ENCODE measurements around the gene ASS1.

ASS1 gene

DNA sequence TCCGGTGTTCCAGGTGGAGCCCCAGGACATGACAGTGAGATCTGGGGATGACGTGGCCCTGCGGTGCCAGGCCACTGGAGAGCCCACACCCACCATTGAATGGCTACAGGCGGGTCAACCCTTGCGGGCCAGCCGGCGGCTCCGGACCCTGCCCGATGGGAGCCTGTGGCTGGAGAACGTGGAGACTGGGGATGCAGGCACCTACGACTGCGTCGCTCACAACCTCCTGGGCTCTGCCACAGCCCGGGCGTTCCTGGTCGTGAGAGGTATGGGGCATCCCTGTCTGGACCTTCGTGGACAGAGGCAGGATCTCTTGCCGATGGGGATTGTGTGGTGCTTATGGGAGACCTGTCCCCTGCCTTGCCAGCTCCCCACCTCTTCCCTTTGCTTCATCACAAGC lies 26.0 kb upstream of the ASS1 start:
- no peak for DNase-seq (ENCODE audit: low spot score)

DNA sequence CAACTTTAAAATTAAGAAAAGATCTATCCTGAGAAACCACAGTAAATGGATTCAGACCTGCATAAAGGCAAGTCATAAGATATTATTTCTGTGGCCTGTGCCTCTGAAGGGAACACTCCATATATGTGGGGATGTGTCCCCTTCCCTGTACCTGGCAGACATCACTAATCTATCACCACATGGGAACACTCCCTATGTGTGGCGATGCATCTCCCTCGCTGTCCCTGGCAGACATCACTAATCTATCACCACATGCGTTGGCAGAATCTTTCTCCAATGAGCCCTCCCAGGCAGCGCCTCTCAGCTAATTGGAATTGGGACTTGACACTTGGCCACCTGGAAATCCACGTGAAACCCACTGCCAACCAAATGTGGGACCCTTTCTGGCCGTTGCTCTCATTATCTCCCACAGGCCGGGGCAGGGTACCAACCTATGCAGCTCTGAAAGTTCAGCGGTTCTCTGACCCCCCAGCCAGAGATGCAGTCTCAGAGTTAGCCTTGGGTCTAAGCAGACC lies 25.2 kb upstream of the ASS1 start:
- no peak for DNase-seq (ENCODE audit: low spot score)

DNA sequence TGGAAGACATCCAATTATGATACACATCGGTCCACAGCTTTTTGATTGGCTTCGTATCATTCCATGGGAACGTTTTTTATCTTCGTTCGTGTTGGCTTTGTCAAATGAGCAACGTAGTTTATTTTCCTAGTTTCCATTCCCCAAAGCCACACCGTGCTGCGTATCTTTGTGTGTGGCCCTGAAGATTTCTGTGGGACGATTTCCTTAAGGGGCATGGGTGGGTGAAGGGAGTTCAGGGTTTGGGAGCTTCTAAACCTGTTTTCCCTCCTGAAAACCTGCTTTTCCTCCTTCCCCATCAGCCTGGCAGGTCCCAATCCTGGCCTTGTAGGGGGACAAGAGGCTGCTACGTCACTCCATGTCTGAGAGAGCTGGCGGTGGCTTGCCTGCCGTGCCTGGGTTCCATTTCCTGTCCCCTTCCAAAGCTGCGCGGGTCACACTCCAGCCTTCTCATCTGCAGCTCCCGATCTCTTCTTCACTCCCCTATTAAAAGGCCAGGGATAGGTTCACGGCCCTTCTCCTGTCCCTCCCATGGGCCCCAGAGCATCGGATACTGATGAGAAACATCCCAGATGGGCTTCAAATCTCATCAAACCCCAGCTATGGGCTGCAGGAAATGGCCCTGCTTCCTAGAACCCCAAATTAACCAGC lies 23.5 kb upstream of the ASS1 start:
- no peak for DNase-seq (ENCODE audit: low spot score)

DNA sequence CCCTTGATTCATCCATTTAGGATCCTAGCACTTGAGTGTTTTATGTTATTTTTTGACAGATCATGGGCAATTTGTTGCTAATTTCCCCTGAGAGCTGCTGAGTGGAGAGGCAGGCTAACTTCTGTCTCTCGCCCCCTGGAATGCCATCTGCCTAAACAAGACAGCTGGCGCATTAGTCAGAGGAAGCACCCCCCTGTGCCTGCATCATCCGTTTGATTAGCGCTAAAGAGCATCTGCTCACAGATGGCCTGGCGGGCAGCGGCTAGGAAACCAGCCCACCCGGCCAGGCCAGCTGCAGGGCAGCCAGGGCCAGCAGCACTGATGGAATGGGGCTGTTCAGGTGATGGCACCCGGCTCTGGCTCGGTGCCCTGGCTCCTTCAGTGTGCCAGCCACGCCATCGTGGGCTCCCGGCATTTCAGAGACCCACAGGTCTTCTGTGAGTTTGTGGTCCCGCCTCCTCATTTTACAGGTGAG lies 22.9 kb upstream of the ASS1 start:
- DNase-seq (ENCODE audit: low spot score): no peak

DNA sequence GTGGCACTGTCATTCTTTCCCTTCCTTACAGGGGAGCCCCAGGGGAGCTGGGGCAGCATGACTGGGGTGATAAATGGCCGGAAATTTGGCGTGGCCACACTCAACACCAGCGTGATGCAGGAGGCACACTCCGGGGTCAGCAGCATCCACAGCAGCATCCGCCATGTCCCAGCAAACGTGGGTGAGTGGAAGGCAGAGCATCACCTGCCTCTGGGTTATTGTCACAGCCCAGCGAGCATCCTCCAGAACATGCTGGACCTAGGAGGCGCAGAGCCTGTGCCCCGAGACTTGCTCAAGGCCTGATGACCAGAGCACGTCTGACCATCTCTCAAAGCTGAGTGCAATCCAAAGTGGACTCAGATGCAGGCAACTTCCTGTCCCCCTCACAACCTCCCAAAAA lies 22.2 kb upstream of the ASS1 start:
- no peak for DNase-seq (ENCODE audit: low spot score)

DNA sequence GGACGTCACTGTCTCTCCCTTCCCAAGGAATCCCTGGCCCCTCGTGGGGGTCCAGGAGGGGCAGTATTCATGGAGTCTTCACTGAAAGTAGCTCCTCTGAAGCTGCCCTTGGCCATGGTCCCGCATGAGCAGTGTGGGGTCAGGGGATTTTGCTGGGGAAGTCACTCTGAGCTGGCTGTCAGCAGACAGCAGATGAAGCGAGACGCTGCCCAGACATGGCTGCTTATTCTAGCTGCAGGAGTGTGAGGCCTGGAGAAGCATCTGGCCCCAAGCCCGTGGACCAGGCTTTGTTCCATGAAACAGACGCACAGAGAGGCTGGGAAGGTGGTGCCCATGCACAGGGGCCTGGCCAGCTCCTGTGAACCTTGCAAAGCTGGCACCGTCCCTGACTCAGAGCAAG lies 21.5 kb upstream of the ASS1 start:
- DNase-seq (ENCODE audit: low spot score): no peak

DNA sequence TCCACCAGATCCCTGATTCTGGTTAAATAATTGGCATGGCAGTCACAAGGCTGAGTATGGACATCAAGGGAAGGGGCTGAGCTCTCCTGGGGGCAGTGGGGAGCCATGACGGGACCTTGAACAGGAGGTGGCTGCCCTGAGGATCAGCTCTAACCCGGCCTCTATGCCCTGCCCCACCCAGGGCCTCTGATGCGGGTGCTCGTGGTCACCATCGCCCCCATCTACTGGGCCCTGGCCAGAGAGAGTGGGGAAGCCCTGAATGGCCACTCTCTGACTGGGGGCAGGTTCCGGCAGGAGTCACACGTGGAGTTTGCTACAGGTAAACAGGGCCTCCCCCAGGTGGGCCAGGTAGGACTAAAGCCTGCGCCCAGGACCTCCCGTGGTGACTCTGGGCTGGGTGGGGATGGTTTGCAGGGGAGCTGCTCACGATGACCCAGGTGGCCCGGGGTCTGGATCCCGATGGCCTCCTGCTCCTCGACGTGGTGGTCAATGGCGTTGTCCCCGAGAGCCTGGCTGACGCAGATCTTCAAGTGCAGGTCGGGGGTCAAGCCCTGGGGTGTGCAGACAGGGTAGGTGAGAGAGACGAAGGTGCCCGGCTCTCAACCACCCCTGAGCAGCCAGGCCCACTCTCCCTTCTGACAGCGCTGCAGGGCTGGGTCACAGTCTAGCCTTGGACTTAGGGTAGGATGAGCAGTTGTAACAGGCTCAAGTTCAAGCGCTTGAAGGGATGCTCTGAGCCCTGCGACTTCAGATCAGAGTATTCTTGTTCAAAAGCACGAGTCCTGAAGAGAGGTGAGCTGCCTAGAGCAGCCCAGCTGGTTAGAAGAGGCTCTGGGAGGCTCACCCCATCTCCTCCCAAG lies 19.9 kb upstream of the ASS1 start:
- no peak for DNase-seq (ENCODE audit: low spot score)

DNA sequence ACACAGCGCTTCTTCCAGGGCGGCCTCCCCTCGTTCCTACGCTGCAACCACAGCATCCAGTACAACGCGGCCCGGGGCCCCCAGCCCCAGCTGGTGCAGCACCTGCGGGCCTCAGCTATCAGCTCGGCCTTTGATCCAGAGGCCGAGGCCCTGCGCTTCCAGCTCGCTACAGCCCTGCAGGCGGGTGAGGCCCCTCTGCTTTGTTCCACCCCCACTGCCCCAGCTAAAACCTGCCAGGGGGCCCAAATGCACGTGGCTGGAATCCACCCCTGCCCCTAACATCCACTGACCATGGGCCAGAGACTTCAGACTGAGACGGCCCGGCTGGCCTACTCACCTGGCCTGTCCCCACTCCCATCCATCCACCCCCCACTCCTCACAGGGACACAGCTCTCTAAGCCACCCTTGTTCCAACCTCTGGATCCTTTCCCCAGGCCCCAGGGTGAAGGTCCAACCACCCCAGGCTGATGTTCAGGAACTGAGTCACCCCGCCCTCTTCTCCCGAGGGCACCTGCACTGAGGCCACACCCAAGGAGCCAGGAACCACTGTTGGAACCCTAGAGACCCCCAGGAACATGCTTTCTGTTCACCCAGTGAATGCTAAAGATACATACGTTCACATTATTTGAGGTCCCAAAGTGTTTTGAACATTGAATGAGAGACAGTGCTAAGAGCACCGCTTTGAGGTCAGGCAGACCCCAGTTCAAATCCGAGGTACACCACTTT lies 18.9 kb upstream of the ASS1 start:
- no peak for DNase-seq (ENCODE audit: low spot score)

DNA sequence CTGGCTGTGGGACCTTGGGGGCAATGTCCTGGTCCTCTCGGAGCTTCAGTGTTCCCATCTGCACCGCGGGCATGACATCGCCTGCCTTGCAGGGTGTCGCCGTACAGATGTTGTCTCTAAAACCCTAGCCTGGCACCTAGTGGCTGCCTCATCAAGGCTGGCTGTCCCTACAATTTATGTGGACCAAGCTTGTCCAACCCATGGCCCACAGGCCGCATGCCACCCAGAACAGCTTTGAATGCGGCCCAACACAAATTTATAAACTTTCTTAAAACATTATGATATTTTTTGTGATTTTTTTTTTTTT lies 18.3 kb upstream of the ASS1 start:
- no peak for DNase-seq (ENCODE audit: low spot score)

DNA sequence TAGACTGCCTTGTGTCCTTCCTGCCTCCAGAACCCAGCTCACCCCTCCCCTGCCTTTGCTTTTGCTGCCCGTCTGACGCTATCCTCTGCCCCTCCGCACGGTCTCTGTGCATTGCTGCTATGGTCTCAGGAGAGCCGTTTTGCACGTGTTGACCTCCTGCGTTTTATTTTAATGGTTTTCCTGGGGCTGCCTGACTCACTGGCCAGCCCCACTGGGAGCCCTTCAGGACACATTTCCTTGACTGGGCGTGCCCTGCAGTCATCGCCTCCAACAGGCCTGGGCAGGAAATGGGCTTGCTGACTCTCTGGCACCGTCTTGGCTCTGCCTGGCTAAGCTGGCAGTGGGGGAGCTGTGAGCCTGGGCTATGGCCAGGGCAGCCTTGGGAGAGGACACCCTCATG lies 17.9 kb upstream of the ASS1 start:
- DNase-seq (ENCODE audit: low spot score): no peak

DNA sequence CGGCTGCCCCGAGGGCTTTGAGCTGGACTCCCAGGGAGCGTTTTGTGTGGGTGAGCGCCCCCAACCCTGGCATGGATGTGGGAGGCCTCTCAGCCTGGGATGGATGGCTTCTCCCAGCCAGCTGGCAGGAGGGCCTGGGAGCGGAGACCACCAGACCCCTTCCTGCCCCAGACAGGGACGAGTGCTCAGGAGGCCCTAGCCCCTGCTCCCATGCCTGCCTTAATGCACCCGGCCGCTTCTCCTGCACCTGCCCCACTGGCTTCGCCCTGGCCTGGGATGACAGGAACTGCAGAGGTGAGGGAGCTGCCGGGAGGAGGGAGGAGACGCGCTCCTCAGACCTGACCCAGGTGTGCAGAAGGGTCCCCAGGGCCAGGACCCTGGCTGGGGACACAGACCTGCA lies 17.4 kb upstream of the ASS1 start:
- DNase-seq (ENCODE audit: low spot score): no peak

DNA sequence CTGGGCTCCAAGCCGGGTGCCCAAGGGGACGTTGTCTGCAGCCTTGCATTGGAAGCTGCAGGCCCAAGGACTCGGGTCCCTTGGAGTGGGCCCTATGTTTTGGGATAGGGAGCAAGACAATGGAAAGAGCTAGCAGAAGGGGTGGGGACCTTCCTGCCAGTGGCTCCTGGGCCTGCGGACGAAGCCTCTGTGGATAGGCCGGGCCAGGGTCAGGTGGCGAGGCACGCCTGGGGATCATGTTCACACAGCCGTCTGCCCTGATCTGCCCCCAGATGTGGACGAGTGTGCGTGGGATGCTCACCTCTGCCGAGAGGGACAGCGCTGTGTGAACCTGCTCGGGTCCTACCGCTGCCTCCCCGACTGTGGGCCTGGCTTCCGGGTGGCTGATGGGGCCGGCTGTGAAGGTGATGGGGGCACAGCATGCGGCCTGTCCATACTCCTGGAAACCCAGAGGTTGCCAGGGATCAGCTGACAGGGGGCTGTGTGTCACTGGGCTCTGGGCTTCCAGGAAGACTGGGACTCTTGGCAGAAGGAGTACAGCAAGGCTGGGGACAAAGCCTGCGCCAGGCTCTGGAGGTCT lies 16.6 kb upstream of the ASS1 start:
- no peak for DNase-seq (ENCODE audit: low spot score)

DNA sequence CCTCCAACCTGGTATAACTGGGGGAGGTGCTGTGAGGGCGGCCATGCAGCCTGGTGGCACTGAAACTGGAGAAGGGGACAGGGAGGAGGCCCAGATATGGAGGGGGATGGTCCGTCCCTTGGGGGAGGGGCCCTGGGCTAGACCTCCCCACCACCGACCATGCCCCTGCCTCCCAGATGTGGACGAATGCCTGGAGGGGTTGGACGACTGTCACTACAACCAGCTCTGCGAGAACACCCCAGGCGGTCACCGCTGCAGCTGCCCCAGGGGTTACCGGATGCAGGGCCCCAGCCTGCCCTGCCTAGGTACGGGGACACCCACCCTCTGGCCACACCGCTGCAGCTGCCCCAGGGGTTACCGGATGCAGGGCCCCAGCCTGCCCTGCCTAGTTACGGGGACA lies 15.4 kb upstream of the ASS1 start:
- DNase-seq (ENCODE audit: low spot score): no peak

DNA sequence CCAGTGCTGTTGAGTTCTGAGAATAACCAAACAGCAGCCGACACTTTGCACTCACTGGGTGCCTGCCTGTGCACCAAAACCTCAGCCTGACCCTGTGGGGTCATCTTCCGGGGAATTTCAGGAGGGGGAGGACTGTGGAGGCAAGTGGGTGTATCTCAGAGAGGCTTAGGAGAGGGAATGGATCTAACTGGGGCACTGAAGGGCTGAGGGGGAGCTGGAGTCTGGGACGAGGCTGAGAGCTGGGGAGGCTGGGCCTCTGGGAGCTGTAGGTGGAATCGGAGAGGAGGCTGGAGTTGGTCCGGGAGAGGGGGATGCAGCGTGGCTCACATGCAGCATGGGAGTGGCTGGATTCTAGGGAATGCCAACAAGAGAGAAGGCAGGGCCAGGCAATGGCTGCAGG lies 14.9 kb upstream of the ASS1 start:
- no peak for DNase-seq (ENCODE audit: low spot score)

DNA sequence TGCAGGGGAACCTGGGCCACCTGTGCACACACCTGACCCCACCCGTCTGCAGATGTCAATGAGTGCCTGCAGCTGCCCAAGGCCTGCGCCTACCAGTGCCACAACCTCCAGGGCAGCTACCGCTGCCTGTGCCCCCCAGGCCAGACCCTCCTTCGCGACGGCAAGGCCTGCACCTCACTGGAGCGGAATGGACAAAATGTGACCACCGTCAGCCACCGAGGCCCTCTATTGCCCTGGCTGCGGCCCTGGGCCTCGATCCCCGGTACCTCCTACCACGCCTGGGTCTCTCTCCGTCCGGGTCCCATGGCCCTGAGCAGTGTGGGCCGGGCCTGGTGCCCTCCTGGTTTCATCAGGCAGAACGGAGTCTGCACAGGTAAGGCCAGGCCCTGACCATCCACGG lies 14.5 kb upstream of the ASS1 start:
- DNase-seq (ENCODE audit: low spot score): no peak

DNA sequence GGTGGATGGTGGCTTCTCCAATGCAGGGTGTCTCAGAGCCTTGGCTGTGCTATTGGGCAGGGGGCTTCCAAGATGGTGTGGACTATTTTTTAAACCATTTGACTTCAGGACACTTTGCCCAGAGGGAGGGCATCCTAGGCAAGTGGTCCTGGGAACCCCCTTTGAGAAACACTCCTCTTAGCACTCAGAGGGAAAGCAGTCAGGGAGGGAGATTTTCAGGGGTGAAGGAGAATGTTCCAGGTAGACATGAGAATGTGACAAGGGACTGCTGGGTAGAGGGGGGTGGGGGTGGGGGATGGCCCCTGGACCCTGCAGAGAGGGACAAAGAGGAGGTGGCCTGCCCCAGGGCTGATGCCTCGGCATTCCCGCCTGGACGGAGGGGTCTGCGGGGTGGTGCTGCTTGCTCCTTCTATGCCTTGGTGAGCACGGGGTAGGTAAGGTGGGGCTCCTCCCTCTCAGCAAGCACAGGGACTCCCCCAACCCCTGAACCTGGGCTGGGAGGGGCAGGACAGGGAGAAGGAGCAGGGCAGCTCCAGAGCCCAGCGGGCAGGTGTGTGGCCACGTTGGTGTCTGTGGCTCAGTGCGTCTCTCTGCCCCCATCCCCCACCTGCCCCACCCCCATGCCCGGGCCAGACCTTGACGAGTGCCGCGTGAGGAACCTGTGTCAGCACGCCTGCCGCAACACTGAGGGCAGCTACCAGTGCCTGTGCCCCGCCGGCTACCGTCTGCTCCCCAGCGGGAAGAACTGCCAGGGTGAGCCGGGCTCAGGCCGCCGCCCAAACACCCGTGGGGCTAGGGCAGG lies 13.8 kb upstream of the ASS1 start:
- DNase-seq (ENCODE audit: low spot score): no peak

DNA sequence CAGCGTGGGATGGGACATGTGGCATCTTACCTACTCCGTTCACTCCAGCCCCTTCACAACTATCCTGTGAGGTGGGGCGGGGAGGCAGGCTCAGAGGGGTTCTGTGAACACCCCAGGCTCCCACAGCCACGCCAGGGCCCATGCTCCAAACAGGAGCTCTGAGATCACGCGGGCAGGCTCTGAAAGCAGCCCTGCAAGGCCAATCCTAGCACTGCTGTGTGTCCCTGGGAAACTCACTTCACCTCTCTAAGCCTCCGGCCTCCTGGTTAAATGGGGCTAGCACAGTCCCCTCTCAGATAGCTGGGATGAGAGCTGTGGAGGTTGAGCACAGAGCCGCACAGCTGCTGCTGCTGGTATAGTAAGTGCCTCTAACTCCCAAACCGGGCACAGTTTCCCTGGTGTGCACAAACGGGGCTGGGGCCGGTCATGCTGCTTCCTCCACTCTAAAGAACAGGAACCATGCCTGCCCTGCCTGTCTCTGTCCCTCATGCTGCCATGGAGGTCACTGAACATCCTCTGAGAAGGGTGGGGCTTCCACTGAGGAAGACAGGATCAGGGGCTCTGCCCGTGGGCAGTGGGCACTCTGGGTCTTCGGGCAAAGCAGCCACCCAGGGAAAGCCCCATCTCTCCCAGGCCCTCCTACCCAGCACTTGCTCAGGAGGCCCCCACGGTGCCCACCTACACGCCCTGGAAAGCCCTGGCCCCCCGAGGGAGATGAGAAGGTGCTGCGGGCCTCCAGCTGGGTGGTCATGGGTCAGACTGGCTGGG lies 13.0 kb upstream of the ASS1 start:
- DNase-seq (ENCODE audit: low spot score): no peak

DNA sequence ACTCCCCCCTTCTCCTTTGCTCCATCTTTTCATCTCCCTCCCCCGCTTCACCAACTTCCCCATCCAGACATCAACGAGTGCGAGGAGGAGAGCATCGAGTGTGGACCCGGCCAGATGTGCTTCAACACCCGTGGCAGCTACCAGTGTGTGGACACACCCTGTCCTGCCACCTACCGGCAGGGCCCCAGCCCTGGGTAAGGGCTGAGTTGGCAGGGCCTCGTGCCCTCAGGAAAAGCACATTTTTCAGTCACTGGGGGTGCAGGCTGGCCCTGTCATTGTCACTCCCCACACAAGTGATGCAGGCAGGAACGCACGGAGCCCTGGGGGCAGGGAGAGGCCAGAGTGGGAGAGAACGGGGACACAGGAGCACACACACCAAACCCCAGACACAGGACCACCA lies 12.4 kb upstream of the ASS1 start:
- no peak for DNase-seq (ENCODE audit: low spot score)

DNA sequence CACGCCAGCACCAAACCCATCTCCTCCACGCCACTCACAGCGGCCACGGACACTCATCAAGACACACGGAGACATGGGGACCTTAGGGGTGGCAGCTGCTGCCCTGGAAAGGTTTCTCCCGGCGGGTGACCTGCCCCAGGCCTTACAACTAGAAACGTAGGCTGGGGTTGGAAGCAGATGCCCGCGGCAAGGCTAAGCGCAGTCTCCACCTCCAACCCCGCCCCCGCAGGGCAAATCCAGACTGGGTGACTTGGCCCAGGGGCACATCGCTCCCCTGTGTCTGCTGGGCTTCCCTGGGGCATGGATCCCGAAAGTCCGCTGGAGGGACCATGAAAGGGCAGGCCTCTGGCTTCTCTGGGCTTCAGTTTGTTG lies 12.0 kb upstream of the ASS1 start:
- no peak for DNase-seq (ENCODE audit: low spot score)

DNA sequence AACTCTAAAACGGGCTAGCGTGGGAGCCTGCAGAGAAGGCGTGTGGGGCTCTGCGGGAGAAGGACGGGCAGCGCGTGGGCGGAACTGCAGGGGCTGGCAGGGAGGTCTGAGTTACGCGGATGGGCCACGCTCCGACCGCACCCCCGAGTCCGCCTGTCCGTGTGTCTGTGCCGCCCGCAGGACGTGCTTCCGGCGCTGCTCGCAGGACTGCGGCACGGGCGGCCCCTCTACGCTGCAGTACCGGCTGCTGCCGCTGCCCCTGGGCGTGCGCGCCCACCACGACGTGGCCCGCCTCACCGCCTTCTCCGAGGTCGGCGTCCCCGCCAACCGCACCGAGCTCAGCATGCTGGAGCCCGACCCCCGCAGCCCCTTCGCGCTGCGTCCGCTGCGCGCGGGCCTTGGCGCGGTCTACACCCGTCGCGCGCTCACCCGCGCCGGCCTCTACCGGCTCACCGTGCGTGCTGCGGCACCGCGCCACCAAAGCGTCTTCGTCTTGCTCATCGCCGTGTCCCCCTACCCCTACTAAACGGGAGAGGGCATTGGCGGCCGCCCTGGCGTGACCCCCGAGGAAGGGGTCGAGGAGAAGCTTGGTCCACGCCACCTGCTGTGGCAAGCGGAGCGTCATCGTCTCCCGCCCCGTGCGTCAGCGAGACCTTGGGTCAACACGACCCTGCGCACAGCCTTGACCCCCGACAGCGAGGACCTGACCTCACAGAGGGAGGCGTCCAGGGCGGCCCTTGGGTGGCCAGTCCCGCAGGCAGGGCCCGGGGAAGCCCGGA lies 11.4 kb upstream of the ASS1 start:
- DNase-seq (ENCODE audit: low spot score): peak; percentile 24

DNA sequence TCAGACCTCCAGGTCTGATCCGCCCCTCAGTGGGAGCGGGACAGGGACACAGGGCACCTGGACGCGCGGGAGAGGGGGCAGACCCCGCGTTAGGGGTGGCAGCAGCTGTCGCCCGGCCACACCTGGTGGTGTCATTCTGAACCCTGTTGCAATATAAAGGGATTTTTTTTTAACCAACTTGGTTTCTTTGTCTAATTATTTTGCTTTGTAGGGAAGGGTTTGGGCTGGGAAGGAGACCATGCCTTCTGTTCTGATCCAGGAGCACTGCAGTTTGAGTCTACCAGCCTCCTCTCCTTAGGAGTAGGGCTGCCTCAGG lies 10.9 kb upstream of the ASS1 start:
- DNase-seq (ENCODE audit: low spot score): no peak
